22Rv1 (cell line): ENCODE results near the gene FAM184B.

Experiments
- H3K27ac ChIP-seq: fragments of 450-650 bp; 2 replicates; pipeline ENCODE4 v1.5.1; 2017
- ZFX ChIP-seq: fragments of 450-650 bp; IDR thresholded peaks from 2 replicates; pipeline ENCODE4 v1.6.1; 2017; ENCODE audit warnings: antibody characterized with exemption, borderline replicate concordance
- TF ChIP-seq, protein P1 (sequence below): fragments of 450-650 bp; IDR thresholded peaks from 2 replicates; pipeline ENCODE4 v1.5.1; 2017; ENCODE audit warnings: mild to moderate bottlenecking

The FAM184B gene

DNA sequence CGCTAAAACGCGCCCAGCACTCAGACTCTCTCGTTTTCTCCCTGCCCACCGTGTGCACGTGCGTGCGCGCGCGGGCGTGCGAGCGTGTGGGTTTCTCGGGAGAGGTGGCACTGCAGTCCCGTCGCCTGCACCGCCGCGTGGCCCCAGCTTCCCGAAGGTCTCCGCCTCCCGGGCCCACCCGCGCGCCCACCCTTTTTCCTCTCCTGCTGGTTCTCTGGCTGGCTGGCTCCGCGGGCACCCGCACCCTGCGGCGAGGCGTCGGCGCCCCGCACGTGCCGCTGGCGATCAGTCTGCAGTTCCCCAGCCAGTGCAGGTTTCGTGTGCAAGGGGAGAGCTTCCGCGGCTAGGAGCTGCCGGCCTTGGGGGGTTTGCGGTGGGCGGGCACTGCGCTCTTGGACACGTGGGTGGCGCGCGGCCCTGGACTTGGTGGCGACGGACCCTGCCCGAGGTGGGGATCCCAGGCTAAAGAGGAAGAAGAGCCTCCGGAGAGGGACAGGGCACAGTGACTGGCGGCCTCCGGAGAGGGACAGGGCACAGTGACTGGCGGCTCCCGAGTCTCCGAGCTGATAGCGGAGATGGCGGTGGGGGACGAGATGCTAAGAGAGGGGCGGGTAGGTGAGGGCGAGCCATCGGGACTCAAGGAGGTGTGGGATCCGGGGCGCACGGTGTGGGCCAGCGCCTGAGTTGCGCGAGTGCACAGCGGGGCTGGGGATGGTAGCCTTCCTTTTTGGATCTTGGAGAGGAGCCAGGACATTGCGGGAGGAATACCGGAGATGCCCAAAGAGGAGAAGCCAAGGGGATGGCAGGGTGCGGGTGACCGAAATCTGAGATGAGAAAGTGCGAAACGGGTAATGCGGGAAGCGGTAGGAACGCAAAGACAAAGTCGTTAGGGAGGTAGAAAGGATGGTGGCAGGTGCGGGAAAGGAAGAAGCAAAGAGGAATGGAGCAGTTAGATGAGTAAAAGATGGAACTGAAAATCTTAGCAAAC lies at the start of gene FAM184B:
FAM184B (minus strand) TSS at position 322 of the 988 bp plus-strand sequence. CDS start 322 bp downstream, outside the sequence.
- TF ChIP-seq, protein P1, sequence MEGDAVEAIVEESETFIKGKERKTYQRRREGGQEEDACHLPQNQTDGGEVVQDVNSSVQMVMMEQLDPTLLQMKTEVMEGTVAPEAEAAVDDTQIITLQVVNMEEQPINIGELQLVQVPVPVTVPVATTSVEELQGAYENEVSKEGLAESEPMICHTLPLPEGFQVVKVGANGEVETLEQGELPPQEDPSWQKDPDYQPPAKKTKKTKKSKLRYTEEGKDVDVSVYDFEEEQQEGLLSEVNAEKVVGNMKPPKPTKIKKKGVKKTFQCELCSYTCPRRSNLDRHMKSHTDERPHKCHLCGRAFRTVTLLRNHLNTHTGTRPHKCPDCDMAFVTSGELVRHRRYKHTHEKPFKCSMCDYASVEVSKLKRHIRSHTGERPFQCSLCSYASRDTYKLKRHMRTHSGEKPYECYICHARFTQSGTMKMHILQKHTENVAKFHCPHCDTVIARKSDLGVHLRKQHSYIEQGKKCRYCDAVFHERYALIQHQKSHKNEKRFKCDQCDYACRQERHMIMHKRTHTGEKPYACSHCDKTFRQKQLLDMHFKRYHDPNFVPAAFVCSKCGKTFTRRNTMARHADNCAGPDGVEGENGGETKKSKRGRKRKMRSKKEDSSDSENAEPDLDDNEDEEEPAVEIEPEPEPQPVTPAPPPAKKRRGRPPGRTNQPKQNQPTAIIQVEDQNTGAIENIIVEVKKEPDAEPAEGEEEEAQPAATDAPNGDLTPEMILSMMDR: no peak
- TF ChIP-seq ZFX: no peak
- H3K27ac ChIP-seq: no peak within 1 kb of the TSS

DNA sequence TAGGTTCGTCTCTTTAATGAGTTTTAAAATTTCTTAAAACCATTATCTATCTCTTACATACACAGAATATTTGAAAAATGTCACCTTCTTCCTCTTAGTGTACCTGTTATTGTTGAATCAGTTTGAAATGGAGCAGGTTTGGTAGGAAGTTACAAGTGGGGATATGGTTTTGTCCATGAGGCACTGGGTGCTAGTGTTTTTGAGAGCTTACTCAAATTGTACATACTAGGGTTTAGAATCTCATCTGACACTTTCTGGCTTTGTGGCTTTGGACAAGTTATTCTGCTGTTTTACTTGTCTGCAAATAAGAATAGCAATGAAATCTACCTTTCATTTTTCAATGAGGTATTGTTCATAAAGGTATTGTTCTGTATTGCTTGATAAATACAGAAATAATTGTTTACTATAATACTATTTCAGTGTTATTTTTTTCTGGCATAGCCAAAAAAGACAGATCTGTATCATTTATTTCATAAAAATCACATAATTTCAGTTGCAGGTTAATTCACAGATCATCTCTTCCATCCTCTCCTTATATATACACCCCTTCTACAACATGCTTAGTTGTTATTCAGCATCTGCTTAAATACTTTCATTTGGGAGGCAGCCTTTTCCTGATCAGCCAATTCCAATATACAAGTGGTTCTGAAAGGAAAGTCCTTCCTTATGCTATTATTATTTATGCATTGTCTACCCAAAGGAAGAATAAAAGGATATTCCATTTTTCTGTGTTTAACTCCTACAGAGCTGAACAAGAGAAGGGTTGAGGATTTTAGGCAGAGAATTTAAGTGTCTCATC lies 42.6 kb upstream of the FAM184B start:
- TF ChIP-seq, protein P1: no peak
- TF ChIP-seq ZFX: no peak

DNA sequence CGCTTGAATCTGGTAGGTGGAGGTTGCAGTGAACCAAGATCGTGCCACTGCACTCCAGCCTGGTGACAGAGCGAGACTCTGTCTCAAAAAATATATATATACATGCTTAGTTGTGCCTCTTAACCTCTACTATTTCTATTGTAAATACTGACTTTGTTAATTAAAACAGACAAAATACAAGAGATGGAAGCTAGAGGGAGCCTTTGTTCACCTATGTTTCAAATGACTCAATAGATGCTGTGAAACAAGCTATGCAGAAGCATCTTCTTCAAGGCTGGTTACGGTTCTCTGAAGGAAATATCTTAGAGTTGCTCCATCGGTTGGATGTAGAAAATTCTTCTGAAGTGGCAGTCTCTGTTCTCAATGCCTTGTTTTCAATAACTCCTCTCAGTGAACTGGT lies 35.6 kb upstream of the FAM184B start:
- 0 out of 2 replicates have a peak overlapping the region, but pooled peaks have one; percentile 14 for H3K27ac ChIP-seq
- TF ChIP-seq ZFX: no peak
- TF ChIP-seq, protein P1: peak; percentile 70

More for the DNA sequence above, 42.6 kb upstream of the FAM184B start:
- H3K27ac ChIP-seq: no peak overlapping the region

DNA sequence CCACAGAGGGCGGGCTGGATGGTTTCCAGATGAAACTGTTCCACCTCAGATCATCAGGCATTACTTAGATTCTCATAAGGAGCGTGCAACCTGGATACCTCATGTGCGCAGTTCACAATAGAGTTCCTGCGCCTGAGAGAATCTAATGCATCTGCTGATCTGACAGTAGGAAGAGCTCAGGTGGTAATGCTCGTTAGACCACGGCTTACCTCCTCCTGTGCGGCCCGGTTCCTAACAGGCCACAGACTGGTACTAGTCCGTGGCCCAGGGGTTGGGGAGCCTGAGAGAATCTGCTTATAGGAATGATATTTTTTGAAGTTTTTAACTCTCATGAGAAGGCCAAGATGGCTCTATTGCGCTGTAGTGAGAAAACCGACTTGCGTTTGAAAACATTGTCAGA lies 34.7 kb upstream of the FAM184B start:
- TF ChIP-seq, protein P1: no peak
- TF ChIP-seq ZFX: no peak

DNA sequence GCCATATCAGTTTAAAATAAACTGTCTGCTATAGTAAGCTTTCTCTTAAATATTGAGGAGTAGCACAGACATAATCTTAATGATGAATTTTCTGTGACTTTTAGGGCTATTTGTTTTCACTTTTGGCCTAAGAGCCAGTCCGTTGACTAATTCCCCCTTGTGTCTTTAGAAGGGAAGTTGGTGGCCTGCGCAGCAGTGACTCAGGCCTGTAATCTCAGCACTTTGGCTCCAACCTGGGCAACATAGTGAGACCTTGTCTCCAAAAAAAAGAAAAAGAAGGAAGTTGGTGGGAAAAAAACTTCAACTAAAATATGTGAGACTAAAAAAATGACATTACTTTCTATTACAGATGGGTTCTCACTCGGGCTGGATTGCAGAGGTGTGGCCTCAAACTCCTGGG lies 32.7 kb upstream of the FAM184B start:
- TF ChIP-seq, protein P1: no peak
- no peak for TF ChIP-seq ZFX
- no peak overlapping the region for H3K27ac ChIP-seq

More for the DNA sequence above, 34.7 kb upstream of the FAM184B start:
- H3K27ac ChIP-seq: peak overlapping the region; percentile 14; the same call in 1 of the 2 replicates

DNA sequence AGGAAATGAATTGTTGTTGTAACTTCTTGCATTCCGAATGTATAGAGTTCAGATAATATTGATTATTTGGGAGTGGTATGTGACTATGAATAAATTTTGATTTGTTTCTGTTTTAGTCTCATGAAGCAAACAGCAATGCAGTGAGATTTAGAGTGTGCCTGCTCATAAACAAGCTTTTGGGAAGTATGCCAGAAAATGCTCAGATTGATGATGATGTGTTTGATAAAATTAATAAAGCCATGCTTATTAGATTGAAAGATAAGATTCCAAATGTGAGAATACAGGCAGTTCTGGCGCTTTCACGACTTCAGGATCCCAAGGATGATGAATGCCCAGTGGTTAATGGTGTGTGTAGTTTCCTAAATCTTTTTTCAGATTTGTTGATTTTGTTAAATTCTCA lies 31.4 kb upstream of the FAM184B start:
- no peak overlapping the region for H3K27ac ChIP-seq
- TF ChIP-seq ZFX: no peak
- TF ChIP-seq, protein P1: no peak
